Central memory CD4-positive, alpha-beta T cell (primary cell): ENCODE data around the gene NOX5.
"Not testable (repeated sequence)": the region's sequence is repeated elsewhere in the genome, so short reads cannot be mapped to it uniquely, and the experiment has no call there.

Experiments used
- DNase-seq: peaks from one replicate; pipeline ENCODE4 v3.0.0; 2022
- total RNA-seq, 3 experiments: gene quantifications; one replicate each; lab custom pipeline; 2026; lab: John Stamatoyannopoulos, UW

Gene NOX5, protein sequence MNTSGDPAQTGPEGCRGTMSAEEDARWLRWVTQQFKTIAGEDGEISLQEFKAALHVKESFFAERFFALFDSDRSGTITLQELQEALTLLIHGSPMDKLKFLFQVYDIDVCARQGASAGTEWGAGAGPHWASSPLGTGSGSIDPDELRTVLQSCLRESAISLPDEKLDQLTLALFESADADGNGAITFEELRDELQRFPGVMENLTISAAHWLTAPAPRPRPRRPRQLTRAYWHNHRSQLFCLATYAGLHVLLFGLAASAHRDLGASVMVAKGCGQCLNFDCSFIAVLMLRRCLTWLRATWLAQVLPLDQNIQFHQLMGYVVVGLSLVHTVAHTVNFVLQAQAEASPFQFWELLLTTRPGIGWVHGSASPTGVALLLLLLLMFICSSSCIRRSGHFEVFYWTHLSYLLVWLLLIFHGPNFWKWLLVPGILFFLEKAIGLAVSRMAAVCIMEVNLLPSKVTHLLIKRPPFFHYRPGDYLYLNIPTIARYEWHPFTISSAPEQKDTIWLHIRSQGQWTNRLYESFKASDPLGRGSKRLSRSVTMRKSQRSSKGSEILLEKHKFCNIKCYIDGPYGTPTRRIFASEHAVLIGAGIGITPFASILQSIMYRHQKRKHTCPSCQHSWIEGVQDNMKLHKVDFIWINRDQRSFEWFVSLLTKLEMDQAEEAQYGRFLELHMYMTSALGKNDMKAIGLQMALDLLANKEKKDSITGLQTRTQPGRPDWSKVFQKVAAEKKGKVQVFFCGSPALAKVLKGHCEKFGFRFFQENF
- 0 to 0.04 (median 0) reads per million in 3 experiments for total RNA-seq

DNA sequence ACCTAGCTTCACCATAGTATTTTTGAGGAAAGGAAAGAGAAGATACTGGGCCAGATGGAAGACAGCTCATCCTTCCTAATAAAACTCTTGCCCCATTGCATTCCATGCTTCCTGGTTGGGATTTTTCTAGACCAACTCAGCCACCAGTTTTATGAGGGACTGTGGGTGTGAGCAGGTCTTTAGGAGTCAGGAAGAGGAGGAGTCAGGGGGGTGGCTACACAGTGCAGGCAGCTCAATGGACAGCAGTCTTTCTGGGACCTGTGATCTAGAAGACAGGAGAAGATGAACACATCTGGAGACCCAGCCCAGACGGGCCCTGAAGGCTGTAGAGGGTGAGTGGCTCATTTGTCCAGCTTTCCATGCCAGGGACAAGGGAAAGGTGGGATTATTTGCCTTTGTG, at the start of gene NOX5:
Gene NOX5, plus strand, starts transcription at position 242 of the 400 bp plus-strand sequence. Its CDS starts 41 bp downstream, at position 283.
- DNase-seq: no peak

DNA sequence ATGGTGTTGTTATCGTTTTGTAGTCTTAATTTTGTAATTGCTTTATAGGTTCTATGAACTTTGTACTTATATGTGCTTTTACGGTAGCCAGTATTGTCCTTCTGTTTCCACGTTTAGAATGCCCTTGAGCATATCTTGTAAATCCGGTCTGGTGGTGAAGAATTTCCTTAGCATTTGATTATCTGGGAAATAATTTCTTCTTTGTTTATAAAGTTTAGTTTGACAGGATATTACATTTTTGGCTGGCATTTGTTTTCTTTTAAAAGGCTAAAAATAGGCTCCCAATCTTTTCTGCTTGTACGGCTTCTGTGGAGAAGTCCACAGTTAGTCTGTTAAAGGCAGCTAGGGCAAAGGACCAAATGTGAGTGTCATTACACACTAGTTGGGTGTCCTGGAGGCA, 47.5 kb upstream of the NOX5 start:
- no peak for DNase-seq

DNA sequence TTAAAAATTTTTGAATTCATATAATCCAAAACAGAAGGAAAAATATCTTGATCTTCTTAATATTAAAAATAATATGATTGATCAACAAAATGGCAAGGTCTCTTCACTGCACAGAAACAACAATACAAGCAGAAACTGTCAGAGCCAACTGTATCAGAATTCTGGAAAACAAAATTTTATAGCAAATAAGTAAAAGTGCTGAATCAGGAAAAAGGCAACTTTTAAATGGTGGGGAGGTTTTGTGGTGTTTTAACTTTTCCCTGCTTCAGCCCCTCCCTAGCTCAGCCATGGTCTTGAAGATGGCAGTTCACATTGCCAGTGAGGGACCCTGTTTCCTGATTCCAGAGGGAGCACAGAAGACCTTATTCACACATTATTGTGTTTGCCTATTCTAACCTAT, 46.5 kb upstream of the NOX5 start:
- DNase-seq: no peak

DNA sequence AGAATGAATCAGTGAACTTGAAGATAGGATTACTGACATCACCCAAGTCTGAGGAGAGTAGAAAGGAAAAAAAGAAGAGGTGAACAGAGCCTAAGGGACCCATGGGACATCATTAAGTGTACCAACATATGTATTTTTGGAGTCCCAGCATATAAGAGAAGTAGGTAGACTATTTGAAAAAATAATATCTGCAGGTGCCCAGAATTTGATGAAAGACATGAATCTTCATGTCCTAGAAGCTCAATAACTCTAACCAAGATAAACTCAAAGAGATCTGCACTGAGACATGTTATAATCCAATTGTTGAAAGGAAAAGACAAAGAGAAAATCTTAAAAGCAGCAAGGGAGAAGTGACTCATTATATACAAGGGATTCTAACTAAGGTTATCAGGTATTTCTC, 45.2 kb upstream of the NOX5 start:
- no peak for DNase-seq

DNA sequence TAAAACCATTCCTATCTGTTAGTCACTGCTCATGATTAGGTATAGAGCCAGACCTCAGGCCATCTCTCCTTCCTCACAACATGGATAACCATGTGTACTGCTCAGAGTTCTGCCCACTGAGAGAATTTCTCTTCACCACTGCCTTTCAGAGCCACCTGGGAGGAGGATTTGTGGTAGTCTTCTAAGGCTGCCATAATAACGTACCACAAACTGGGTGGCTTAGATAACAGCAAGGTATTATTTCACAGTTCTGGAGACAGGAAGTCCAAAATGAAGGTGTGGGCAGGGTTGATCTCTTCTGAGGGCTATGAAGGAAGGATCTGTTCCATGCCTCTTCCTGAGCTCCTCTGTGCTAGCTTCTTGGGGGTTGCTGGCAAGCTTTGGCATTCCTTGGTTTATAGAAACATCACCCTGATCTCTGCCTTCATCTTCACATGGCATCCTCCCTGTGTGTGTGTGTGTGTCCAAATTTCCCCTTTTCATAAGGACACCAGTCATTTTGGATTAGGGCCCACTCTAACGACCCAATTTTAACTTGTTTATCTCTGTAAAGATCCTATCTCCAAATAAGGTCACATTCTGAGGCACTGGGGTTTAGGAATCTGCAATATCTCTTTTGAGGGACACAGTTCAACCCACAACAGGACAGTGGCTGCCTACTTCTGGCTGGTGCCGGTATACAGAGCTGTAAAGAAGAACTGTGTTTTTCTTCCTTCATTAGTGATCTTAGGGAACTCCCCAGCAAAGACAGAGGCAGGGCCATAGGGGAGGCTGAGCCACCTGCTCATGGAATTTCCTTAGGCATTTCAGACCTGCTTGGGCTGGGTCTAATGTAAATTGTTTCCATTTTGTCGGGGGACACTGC, 42.1 kb upstream of the NOX5 start:
- no peak for DNase-seq

DNA sequence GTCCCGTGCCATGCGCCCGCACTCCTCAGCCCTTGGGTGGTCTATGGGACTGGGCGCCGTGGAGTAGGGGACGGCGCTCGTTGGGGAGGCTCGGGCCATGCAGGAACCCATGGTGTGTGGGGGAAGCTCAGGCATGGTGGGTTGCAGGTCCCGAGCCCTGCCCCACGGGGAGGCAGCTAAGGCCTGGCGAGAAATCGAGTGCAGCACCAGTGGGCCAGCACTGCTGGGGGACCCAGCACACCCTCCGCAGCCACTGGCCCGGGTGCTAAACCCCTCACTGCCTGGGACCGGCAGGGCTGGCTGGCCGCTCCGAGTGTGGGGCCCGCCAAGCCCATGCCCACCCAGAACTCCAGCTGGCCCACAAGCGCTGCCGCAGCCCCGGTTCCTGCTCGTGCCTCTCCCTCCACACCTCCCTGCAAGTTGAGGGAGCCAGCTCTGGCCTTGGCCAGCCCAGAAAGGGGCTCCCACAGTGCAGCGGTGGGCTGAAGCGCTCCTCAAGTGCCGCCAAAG, 38.8 kb upstream of the NOX5 start:
- not testable (repeated sequence) for DNase-seq

DNA sequence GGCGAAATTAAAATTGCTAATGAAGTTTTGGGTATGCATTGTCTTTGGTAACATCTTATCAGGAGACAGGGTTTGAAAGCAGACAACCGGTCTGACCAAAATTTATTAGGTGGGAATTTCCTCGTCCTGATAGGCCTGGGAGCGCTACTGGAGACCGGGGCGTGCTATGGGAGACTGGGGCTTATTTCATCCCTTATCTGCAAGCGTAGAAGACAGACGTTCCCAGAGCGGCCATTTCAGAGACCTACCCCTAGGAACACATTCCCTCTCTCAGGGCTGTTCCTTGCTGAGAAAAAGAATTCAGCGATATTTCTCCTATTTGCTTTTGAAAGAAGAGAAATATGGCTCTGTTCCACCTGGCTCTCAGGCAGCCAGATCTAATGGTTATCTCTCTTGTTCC, 37.1 kb upstream of the NOX5 start:
- not testable (repeated sequence) for DNase-seq

DNA sequence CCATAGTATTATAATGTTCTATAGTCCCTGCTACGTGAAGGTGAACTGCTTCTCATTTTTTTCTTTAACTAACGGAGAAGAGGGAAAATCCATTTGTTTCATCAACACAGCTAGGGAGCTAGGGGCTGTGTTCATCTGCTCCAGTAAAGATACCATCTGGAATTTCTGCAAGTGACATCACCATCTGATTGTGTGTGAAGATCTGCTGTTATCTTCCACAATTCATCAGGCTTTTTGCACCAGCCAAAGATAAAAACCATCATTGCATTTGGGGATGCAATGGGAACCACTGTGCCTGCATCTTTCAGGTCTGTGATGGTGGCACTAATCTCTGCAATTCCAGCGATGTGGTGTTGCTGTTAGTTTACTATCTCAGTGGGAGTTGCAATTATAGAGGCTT, 35.5 kb upstream of the NOX5 start:
- DNase-seq: no peak

DNA sequence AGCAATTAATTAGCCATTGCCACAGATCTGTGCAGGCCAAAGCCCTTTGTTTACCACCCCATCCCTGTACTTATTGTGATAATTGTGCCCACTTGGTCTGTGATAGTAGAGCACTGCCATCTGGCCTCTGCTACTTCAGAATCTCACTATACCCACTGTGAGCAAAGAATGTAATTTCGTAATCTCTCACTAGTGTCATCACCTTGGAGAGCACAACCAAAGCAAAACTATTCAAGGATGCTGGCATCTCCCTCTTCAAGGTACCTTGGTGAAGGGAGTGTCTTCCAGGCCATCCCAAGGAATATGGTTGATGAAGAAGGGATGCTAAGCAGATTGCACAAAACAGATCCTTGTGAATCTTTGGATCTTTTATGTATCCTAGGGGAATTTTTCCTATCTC, 34.7 kb upstream of the NOX5 start:
- DNase-seq: no peak

DNA sequence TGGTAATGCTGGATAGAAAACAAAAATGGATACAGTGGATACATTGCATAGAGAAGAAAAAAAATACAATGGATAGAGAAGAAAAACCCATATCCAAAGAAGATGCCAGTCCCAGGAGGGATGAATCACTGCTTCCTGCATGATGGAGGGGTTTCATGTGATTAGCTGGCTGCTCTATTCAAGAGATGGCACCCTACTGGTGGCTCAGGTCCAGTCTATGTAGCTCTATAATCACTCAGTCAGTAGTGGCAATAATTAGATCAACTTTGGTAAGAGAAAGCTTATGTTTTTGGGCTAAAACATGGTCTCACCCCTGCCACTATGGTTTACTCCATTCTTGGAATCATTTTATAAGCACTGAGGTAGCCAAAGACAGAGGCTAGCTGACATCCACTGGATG, 33.7 kb upstream of the NOX5 start:
- DNase-seq: no peak

DNA sequence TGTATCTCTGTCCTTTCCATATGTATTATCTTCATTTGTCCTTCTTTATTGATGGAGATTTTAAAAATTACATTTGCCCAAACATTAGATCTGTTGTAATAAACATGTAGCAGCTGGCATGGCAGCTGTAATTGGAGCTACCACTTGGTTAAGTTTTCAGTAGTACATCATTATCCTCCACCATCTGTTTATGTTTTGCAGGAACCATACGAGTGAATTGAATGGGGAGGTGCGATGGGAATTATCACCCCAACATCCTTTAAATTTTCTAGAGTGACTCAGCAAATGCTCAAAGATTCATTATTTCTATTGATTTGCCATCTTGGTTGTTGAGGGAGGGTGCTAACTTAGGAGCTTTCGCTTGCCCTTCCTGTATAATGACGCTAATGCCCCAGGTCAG, 32.6 kb upstream of the NOX5 start:
- no peak for DNase-seq

DNA sequence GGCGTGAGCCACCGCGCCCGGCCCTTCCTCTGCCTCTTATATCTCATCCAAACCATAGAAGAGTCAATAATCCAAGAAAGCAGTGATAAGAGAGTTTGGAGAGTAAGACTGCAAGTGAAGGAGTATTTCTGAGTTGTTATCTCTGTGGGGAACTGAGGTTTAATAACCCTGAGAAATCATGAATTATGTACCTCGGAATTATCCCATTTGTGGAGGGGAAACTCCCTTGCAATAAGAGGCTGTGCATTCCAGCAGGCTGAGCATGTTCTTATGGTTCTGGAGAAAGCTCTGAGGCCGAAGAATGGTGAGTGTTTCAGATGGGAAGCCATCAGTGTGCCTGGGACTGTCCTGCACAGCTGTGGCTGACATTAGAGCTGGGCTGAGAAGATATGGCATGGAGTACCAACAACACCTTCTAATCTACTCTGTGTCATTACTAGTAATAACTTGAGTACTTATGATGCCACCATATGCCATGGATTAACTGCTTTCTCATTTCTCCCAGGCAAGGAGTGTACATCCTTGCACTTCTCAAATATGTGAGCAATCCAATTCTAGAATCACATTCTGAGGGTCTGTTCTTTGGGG, 31.4 kb upstream of the NOX5 start:
- DNase-seq: no peak

DNA sequence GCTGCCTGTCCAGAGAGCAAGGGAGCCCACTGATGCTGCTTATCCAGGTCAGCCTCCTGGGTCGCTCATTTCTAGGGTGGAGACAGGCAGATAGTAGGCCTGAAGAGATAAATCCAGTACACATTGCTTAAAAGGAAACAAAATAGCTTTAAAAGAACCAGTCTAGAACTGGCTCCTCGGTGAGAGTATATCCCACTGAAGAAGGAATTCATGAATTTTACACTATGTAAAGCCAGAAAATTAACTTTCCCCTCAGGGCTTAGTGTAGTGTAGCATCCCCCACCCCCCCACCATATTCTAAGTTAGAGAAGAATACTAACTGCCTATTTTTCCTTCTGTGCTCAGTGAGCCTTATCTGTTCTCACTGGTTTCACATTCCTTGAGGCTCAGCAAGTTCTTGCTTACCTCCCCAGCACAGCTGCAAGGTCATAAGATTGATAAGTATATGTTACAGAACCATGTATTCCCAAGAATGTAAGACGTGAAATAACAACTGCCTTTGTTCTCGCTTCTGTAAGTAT, 30.5 kb upstream of the NOX5 start:
- DNase-seq: no peak

DNA sequence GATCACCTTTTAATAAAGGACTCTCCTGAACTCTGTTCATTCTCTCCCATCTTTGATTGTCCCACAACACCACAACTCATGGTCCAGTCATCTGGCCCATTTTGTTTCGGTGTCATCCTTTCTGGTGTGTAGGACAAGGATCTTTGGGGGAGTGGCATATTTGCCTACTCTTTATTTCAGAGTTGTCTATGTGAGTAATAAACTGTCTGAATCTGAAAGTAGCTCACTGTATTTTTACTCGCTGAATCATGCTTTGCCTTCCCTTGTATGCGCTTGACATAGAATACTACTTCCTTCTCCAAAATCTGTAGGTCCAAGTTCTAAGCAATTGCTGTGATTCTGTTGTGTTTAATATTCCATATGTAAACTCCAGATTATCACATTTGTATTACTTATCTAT, 29.9 kb upstream of the NOX5 start:
- no peak for DNase-seq

DNA sequence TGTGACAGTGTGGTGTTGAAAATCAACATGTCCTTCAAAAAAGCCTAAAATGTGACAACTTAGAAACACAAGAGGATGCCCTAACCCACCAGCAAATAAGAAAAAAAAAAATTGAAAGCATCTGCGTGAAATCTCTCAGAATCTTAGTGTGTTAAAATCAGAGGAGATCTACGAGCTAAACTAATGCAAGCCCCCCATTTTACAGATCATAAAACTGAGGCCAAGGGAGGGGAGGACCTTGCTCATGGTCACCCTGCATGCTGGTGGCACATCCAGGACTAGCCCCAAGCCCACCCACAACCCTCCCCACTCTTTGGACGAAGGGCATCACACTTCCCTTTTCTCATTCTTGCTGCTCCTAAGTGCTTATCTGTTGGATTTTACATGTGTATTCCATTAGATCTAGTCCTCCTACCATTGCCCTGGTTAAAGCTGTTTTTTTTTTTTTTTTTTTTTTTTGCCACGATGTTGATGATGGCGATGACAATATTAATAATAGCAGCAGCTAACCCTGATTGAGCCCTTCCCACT, 29.1 kb upstream of the NOX5 start:
- DNase-seq: no peak

DNA sequence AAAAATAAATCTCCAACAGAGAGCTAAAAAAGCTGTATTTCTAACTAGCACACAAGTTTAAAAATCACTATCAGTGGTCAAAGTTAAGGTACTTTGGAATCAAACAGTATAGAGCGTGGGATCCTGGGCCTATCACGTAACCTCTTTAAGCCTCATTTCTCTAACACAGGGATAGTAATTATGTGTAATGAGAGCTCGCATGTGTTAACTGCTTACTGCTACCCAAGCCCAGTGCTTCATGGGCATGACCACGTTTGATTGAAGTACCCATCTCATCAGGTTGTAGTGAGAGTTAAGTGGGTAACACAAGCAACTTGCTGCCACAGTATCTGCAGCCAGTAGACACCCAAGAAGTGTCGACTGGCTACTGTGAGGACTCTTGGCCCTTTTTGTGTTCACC, 28.2 kb upstream of the NOX5 start:
- no peak for DNase-seq

DNA sequence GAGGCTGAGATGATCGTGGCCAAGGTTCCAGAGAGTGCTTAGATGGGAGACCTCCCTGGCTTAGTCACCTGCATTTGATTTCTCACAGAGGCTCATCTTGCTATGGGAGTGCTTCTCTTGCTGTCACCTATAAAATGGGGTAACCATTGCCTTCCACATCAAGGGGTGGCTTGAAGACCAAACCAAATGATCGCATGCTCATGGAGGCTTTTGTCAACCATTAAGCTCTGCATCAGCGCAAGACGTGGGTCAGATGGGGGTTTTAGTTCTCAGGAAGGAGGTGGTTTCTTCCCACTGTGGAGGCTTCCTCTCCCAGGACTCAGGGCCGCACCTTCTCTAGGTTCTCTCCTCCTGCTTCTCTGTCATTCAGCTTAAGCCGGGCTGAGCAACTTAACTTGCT, 27.4 kb upstream of the NOX5 start:
- DNase-seq: no peak

DNA sequence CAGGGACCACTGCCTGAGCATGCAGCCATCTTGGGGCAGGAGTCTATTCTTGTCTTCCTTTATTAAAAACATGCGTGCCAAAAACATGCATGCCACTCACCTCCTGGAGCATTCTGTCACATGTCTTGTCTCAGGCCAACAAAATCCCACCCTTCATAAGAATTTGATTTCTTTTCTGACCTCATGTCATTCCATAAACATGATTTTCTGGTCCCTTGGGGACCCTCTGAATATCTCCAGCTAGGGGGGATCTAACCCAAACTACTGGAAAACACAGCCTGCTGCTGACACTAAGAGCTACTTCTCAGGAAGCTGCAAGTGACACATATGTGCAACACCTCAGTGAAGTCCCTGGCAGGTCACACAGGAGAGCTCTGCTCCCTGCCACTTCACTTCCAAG, 26.8 kb upstream of the NOX5 start:
- no peak for DNase-seq

DNA sequence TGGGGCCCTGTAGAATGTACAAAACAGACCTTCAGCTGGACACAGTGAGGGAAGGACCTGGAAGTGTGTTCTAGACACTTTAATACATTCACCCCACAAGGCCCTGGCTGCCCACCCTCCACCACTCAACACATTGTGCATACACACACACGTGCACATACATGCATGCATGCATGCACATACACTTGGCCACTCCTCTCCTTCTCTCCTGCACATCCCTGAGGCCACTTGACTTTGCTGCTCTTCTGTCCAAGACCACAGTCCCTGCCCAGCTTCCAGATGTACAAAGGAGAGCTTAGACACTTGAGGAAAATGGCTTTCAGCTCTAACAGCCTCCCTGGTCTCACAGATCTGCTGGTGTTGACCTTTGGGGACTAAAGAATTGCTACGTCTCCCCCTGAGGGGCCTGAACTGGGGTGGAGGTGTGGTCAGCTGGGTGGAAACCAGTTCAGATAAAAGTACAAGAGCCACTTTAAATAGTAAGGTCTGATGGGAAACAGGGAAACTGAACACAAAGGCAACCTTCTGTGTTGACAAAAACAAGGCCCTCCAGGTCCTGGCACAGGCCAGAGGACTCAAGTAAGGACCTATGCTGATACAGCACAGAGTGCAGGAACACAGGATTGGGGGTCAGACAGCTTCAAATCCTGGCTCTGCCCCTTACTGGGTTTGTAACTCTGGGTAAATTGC, 24.8 kb upstream of the NOX5 start:
- no peak for DNase-seq

DNA sequence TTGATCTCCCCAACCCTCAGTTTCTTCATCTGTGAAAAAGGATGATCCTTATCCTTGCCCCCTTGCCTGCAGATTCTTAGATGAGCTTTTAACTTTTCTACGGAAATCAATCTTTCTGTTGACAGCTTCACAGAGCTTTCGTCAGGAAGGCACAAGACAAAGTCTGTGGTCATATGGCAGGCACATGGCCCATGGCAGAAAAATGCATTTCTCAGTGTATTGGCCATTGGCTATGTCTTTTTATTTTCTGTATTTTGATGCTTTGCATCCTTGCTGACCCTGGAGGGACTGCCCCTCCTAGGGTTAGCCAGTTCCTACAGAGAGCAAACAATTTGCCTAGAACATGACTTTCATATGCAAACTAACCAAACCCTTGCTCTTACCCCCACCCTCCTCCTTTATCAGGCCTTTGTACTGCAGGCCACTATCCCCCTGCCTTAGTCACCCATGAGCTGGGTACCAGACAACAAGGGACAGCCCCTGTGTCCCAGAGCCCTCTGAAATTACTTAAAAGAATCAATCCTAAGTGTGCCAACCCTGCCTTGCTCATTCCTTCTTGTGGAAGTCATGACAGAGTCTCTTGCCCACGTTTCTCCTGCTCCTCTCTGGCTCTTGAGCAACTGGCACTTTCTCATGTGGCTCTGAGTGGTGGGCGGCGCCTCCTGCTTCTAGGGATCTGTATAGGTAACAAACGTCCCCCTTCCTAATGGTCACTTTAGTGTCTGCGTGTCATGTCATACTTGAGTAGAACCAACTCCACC, 24.1 kb upstream of the NOX5 start:
- no peak for DNase-seq
